ENCODE data around the gene TM9SF3.

GRCh38 chr10:96609510-96609909, 22.7 kb upstream of the TM9SF3 start:
- TF ChIP-seq POLR2A (IDR thresholded peaks at IDR 0.05), result no peak
- no peak for TF ChIP-seq CTCF (IDR thresholded peaks at IDR 0.05)
- no peak for TF ChIP-seq POLR2AphosphoS5 (IDR thresholded peaks at IDR 0.05)
